ENCODE results near the gene PCCA. TPM values are rescaled to one million over a fixed set of nuclear protein-coding genes. Genes with fewer than 3 reads are reported as not detected.
A peak's percentile ranks its signal among the peaks of the same experiment; 100 is the strongest.

PCCA gene
- total and polyA plus RNA-seq, 2 of the 13 experiments (the other 11 are each of a cell fraction or from before 2014, with no cell fraction given), result 15.0 to 32.2 TPM

DNA sequence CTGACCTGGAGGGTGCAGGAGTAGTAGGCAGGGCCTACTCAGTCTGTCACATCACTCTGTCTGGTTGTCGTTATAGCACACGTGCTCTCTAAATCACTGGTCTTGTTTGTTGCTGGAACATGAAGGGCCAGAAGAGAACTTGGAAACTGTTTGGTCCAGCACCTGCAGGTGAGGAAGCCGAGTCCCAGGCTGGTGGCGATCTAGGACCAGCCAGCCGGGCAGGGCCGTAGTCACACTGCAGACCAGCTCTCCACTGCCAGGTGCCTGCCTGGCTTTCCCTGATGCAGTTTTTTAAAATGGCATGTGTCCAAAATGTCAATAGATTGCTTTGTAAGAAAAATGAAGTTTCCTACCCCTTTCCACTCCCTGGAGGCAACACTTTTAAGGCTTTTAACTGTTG, 446.0 kb downstream of the PCCA start (continued):
- TF ChIP-seq, protein P1, sequence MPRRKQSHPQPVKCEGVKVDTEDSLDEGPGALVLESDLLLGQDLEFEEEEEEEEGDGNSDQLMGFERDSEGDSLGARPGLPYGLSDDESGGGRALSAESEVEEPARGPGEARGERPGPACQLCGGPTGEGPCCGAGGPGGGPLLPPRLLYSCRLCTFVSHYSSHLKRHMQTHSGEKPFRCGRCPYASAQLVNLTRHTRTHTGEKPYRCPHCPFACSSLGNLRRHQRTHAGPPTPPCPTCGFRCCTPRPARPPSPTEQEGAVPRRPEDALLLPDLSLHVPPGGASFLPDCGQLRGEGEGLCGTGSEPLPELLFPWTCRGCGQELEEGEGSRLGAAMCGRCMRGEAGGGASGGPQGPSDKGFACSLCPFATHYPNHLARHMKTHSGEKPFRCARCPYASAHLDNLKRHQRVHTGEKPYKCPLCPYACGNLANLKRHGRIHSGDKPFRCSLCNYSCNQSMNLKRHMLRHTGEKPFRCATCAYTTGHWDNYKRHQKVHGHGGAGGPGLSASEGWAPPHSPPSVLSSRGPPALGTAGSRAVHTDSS (CRISPR knock-in tag; conservative IDR thresholded peaks at IDR 0.05), result no peak
- TF ChIP-seq ZFX (CRISPR knock-in tag; IDR thresholded peaks at IDR 0.05; ENCODE audit: low read depth), result no peak

DNA sequence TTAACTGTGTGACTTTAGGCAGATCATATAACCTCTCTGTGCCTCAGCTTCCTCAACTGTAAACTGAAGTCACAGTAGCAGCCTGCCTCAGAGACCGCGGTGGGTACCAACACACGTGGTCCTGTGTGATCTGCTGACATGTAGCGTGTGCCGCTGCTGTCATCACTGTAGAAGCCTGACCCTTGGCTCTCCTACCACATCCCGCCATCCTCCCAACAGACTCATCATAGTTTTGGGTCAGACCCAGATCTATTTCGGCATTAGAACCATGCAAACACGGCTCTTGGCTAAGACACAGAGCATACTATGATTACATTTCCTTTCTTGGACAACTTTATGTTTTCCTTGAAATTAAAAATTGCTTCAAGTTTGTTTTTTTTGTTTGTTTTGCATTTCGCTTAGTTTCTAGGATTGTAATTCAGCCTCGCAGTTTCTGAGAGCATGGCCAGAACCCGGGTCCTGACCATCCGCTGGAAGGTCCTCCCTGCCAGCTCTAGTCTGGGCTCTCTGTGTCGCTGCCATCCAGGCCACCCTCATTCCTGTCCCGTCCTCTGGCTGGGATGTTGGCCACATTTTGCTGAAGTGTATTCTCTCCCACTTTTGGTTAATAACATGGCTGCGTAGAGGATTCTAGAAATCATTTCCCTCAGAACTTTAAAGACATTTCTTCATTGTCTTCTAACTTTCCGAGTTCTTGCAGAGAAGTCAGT, 446.7 kb downstream of the PCCA start:
- FAIRE-seq (no peak), DNase-seq (ENCODE audit: low spot score) (no peak), ATAC-seq (no peak)
- Histone ChIP-seq H2AFZ (ENCODE audit: low read length) (no peak overlapping the region), H3K27ac (ENCODE audit: extremely low read length, insufficient read depth, low read length) (no peak overlapping the region), H3K9ac (ENCODE audit: insufficient read depth, low read depth, low read length) (no peak overlapping the region), H3K4me2 (ENCODE audit: low read depth, low read length) (no peak overlapping the region), H3K27me3 (ENCODE audit: control insufficient read depth in 1 of 2, insufficient read depth in 2 of 2, low read length in 2 of 2) (no peaks in the 10 kb centered on the region; a peak in 1 of 5 replicates), H3K4me3 (replicated peaks in 1 of 3; ENCODE audit: insufficient read depth in 1 of 3, low read depth in 2 of 3, low read length in 3 of 3) (no peak overlapping the region), H3K79me2 (ENCODE audit: insufficient read depth, low read length) (no peaks in the 10 kb centered on the region), H4K20me1 (ENCODE audit: insufficient read depth, low read length) (no peaks in the 10 kb centered on the region), H3K36me3 (replicated peaks in 1 of 2; ENCODE audit: control insufficient read depth in 1 of 2, insufficient read depth in 2 of 2, low read length in 2 of 2) (0 out of 5 replicates have a peak, but pooled peaks cover 0 to 3% of the 10 kb centered on the region in 2 experiments), H3K9me3 (ENCODE audit: low read length) (peaks cover 6% of the 10 kb centered on the region; the same call in 1 of the 2 replicates), H3K4me1 (ENCODE audit: insufficient read depth, low read length) (peaks cover 40% of the 10 kb centered on the region)
- in situ Hi-C loops (cut with HindIII; ENCODE audit: extremely low pct_ligation_motif_present, low pct_unique_long_range_greater_than_20kb), result loop anchor here (25.0 kb wide), 1 partner anchor 873 kb away; no protein-coding TSS in a partner anchor
- intact Hi-C loops (cut with micrococcal nuclease; ENCODE audit: unreplicated experiment), result no loop called here
- TF ChIP-seq SKIL (CRISPR knock-in tag; IDR thresholded peaks at IDR 0.05; ENCODE audit: borderline replicate concordance) (no peak), HOXA3 (CRISPR knock-in tag; IDR thresholded peaks at IDR 0.05) (no peak), ZNF768 (CRISPR knock-in tag; IDR thresholded peaks at IDR 0.05) (peak; percentile 26; the same call in 1 of the 2 replicates), KDM4B (CRISPR knock-in tag; IDR thresholded peaks at IDR 0.05) (no peak), ZNF530 (CRISPR knock-in tag; IDR thresholded peaks at IDR 0.05; ENCODE audit: low read depth) (no peak), ZNF75D (CRISPR knock-in tag; IDR thresholded peaks at IDR 0.05; ENCODE audit: borderline replicate concordance) (no peak), ZNF737 (CRISPR knock-in tag; IDR thresholded peaks at IDR 0.05; ENCODE audit: borderline replicate concordance) (no peak)
- ChIA-PET CTCF (ENCODE audit: low intra/inter-chr PET ratio, low total read pairs) (no interaction called here), POLR2A (no interaction called here)
- 97% methylated on average over 14 of the region's 16 CpGs for WGBS (ENCODE audit: low lambda C conversion rate)
- no TSS peak for BruUV-seq (replicated peaks)
